Fibroblast of mammary gland (primary cell): ENCODE data around the gene GDI2.

Source experiments
- DNase-seq: peaks from one replicate; pipeline ENCODE4 v3.0.0-alpha.2; 2010; ENCODE audit warnings: low read depth
- H3K4me3 ChIP-seq: 2 replicates; pipeline ENCODE4 v1.5.1; 2011; ENCODE audit warnings: low read depth, mild to moderate bottlenecking, low read length, moderate library complexity; ENCODE audit not compliant: control insufficient read depth
- TF ChIP-seq, protein P1 (sequence below): conservative IDR thresholded peaks from 2 replicates; pipeline ENCODE4 v1.5.1; 2011; ENCODE audit warnings: low read depth, low read length, inconsistent platforms; ENCODE audit not compliant: control insufficient read depth, insufficient read depth

Gene GDI2

DNA sequence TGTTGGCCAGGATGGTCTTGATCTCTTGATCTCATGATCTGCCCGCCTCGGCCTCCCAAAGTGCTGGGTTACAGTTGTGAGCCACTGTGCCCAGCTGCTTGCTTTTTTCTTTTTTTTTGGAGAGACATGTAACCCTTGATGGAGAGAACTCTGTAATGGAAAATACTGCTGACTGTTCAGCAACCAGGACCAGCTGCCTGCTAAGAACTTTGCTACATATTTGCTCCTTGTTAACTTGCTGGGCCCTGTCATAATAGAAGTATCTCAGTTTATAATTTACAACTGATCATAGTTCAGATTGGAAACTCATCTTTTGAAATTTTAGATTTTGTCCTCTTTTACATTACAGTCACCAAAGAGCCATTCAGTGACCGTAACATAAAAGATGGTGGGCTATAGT lies 93.7 kb downstream of the GDI2 start:
- no peak for DNase-seq
- H3K4me3 ChIP-seq: no peak overlapping the region
- TF ChIP-seq, protein P1, sequence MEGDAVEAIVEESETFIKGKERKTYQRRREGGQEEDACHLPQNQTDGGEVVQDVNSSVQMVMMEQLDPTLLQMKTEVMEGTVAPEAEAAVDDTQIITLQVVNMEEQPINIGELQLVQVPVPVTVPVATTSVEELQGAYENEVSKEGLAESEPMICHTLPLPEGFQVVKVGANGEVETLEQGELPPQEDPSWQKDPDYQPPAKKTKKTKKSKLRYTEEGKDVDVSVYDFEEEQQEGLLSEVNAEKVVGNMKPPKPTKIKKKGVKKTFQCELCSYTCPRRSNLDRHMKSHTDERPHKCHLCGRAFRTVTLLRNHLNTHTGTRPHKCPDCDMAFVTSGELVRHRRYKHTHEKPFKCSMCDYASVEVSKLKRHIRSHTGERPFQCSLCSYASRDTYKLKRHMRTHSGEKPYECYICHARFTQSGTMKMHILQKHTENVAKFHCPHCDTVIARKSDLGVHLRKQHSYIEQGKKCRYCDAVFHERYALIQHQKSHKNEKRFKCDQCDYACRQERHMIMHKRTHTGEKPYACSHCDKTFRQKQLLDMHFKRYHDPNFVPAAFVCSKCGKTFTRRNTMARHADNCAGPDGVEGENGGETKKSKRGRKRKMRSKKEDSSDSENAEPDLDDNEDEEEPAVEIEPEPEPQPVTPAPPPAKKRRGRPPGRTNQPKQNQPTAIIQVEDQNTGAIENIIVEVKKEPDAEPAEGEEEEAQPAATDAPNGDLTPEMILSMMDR: no peak
